ENCODE measurements around the gene CCNG2.

CCNG2 gene

DNA sequence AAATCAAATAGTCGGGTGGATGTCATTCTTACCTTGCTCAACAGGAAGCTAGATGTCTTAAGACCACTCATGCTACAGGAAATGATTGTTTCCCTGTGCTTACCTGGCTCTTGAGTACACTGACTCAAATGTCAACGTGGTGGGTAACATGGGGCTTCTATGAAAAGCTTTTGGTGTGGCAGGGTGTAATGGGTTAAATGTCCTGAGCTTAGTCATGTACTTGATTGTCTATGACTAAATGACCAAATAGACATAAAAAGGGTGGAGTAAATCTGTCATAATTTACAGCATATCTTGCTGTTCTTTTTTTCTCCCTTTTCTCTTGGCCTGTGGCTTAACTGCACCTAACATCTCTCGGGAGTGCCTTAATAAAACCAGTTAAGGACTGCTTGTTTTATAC, 44.9 kb downstream of the CCNG2 start:
- Histone ChIP-seq H3K27me3 (ENCODE audit: insufficient read depth, poor library complexity, severe bottlenecking) (no peaks in the 10 kb centered on the region), H3K4me3 (replicated peaks; ENCODE audit: insufficient read depth, low read length) (no peak overlapping the region), H3K27ac (replicated peaks) (no peak overlapping the region)
- TF ChIP-seq SPI1 (IDR thresholded peaks at IDR 0.05; ENCODE audit: borderline replicate concordance, low read depth): no peak
- no peak for TF ChIP-seq POLR2AphosphoS5 (IDR thresholded peaks at IDR 0.05; ENCODE audit: low read depth)
- TF ChIP-seq, protein P1, sequence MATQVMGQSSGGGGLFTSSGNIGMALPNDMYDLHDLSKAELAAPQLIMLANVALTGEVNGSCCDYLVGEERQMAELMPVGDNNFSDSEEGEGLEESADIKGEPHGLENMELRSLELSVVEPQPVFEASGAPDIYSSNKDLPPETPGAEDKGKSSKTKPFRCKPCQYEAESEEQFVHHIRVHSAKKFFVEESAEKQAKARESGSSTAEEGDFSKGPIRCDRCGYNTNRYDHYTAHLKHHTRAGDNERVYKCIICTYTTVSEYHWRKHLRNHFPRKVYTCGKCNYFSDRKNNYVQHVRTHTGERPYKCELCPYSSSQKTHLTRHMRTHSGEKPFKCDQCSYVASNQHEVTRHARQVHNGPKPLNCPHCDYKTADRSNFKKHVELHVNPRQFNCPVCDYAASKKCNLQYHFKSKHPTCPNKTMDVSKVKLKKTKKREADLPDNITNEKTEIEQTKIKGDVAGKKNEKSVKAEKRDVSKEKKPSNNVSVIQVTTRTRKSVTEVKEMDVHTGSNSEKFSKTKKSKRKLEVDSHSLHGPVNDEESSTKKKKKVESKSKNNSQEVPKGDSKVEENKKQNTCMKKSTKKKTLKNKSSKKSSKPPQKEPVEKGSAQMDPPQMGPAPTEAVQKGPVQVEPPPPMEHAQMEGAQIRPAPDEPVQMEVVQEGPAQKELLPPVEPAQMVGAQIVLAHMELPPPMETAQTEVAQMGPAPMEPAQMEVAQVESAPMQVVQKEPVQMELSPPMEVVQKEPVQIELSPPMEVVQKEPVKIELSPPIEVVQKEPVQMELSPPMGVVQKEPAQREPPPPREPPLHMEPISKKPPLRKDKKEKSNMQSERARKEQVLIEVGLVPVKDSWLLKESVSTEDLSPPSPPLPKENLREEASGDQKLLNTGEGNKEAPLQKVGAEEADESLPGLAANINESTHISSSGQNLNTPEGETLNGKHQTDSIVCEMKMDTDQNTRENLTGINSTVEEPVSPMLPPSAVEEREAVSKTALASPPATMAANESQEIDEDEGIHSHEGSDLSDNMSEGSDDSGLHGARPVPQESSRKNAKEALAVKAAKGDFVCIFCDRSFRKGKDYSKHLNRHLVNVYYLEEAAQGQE (IDR thresholded peaks at IDR 0.05; ENCODE audit: insufficient replicate concordance, low read depth): no peak
- TF ChIP-seq GABPA (IDR thresholded peaks at IDR 0.05; ENCODE audit: low read depth): no peak
- TF ChIP-seq, protein P2, sequence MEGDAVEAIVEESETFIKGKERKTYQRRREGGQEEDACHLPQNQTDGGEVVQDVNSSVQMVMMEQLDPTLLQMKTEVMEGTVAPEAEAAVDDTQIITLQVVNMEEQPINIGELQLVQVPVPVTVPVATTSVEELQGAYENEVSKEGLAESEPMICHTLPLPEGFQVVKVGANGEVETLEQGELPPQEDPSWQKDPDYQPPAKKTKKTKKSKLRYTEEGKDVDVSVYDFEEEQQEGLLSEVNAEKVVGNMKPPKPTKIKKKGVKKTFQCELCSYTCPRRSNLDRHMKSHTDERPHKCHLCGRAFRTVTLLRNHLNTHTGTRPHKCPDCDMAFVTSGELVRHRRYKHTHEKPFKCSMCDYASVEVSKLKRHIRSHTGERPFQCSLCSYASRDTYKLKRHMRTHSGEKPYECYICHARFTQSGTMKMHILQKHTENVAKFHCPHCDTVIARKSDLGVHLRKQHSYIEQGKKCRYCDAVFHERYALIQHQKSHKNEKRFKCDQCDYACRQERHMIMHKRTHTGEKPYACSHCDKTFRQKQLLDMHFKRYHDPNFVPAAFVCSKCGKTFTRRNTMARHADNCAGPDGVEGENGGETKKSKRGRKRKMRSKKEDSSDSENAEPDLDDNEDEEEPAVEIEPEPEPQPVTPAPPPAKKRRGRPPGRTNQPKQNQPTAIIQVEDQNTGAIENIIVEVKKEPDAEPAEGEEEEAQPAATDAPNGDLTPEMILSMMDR (IDR thresholded peaks at IDR 0.05; ENCODE audit: insufficient read depth, low read length): no peak
- no peak for DNase-seq (ENCODE audit: low read depth in 1 of 2, low spot score in 1 of 2)

DNA sequence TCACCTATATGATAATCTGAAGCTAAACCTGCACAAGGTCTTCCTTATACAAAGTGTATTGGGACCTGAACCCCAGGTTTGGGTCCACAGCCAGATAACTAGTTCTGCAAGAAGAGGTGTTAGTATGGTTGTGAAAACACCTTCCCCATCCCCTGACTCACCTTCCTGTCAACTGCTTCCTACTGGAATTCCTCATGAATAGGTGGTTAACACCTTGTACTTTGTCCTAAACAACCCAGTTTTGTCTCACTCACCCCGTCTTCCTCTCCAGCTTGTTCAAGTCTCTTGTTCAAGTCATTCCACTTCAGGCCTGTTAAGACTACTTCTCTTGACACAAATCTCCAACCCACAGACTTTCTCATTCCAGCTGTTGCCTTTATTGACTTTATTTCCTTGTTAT, 45.5 kb downstream of the CCNG2 start:
- TF ChIP-seq GABPA (IDR thresholded peaks at IDR 0.05; ENCODE audit: low read depth) (no peak), SPI1 (IDR thresholded peaks at IDR 0.05; ENCODE audit: borderline replicate concordance, low read depth) (no peak), POLR2AphosphoS5 (IDR thresholded peaks at IDR 0.05; ENCODE audit: low read depth) (no peak)
- TF ChIP-seq, protein P1 (IDR thresholded peaks at IDR 0.05; ENCODE audit: insufficient replicate concordance, low read depth): no peak
- TF ChIP-seq, protein P2 (IDR thresholded peaks at IDR 0.05; ENCODE audit: insufficient read depth, low read length): no peak
- Histone ChIP-seq H3K27ac (replicated peaks) (no peak overlapping the region), H3K4me3 (replicated peaks; ENCODE audit: insufficient read depth, low read length) (no peak overlapping the region), H3K27me3 (ENCODE audit: insufficient read depth, poor library complexity, severe bottlenecking) (no peaks in the 10 kb centered on the region)
- DNase-seq (ENCODE audit: low read depth in 1 of 2, low spot score in 1 of 2): no peak

DNA sequence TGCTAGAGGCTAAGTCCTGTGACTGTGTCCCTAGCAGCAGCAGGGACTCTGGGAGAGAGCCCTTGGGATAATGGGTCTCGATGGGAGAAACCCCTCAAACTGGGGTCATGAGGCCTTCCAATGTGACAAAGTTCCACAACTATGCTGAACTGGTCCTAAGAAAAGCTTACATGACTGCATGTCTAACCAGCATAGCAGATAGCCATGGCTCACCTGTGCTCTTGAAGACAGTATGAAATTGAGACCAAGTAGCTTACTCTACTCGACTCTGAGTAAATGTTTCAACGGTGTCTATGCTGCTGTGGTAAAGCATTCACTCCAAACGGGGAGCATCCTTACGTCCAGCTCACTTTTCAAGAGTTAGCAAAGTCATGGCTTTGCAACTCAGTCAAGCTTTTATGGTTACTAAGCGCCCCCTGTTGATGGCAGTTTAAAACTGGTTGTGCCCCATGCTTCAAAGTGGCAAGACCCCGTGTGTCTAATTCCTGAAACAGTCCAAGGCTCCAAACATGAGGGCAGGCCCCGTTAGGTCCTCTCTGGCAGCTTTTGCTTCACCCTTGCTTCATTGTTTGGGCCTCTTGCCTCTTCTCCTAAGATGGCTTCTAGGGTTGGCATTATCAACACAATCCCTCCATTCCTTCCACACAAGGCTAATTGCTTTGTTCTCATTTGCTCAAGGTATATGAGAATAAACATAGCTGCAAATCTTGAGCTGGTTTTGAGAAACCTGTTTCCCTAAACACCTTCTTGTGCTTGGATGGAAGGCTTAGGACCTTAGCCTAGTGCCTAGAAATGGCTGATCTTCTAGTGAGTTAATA, 46.6 kb downstream of the CCNG2 start:
- Histone ChIP-seq H3K27me3 (ENCODE audit: insufficient read depth, poor library complexity, severe bottlenecking) (no peaks in the 10 kb centered on the region), H3K27ac (replicated peaks) (no peak overlapping the region), H3K4me3 (replicated peaks; ENCODE audit: insufficient read depth, low read length) (no peak overlapping the region)
- DNase-seq (ENCODE audit: low read depth in 1 of 2, low spot score in 1 of 2): peak; percentile 45 to 78
- TF ChIP-seq SPI1 (IDR thresholded peaks at IDR 0.05; ENCODE audit: borderline replicate concordance, low read depth) (no peak), GABPA (IDR thresholded peaks at IDR 0.05; ENCODE audit: low read depth) (no peak), POLR2AphosphoS5 (IDR thresholded peaks at IDR 0.05; ENCODE audit: low read depth) (no peak)
- TF ChIP-seq, protein P1 (IDR thresholded peaks at IDR 0.05; ENCODE audit: insufficient replicate concordance, low read depth): no peak
- TF ChIP-seq, protein P2 (IDR thresholded peaks at IDR 0.05; ENCODE audit: insufficient read depth, low read length): peak; percentile 43
